GM12878 (cell line): ENCODE measurements around the gene TUBB3. TPM values are rescaled to one million over a fixed set of nuclear protein-coding genes. Genes with fewer than 3 reads are reported as not detected.

Source experiments
- ATAC-seq: fragments of 200-7000 bp; cut with Tn5 transposase; 3 replicates; pipeline ENCODE4 v1.9.1; 2020; ENCODE audit warnings: mild to moderate bottlenecking, moderate library complexity
- BruUV-seq: library from RNA; stranded (reverse); fragments of 400-500 nt; replicated peaks from 2 replicates; lab custom pipeline; 2021; lab: Mats Ljungman, UMichigan
- CTCF ChIA-PET: fragments of 300-600 bp; sonication (Branson Sonifier 250); formaldehyde crosslinking; extraction: SDS; loops from one replicate; lab custom pipeline; 2021; ENCODE audit warnings: inconsistent platforms; lab: Yijun Ruan, JAX
- POLR2A ChIA-PET: fragments of 350-600 bp; formaldehyde crosslinking; extraction: SDS; loops from one replicate; lab custom pipeline; 2021; ENCODE audit warnings: inconsistent platforms; lab: Charles Lee
- RAD21 ChIA-PET: fragments of 300-600 bp; sonication (Branson Sonifier 250); formaldehyde crosslinking; loops from one replicate; lab custom pipeline; 2023; ENCODE audit warnings: antibody characterized with exemption; ENCODE audit not compliant: unreplicated experiment; lab: Charles Lee
- SMC1A ChIA-PET: fragments of 300-600 bp; sonication (Branson Sonifier 250); formaldehyde crosslinking; loops from one replicate; lab custom pipeline; 2023; ENCODE audit not compliant: unreplicated experiment, uncharacterized antibody; lab: Charles Lee
- DNase-seq: peaks from one replicate; pipeline ENCODE4 v3.0.0-alpha.2; 2011; ENCODE audit warnings: low read depth, low spot score
- FAIRE-seq: peaks from 3 replicates; lab custom pipeline; 2011; peaks lifted over from hg19 to GRCh38; lab: Jason Lieb, UNC
- H2AFZ ChIP-seq: 2 replicates; pipeline ENCODE4 v1.6.0; 2011; ENCODE audit warnings: low read depth, low read length, control low read depth; ENCODE audit not compliant: control insufficient read depth
- H3K27ac ChIP-seq: 2 replicates; pipeline ENCODE4 v1.5.1; 2011; ENCODE audit warnings: control low read depth; ENCODE audit not compliant: control insufficient read depth, insufficient read depth
- H3K27me3 ChIP-seq, 2 experiments: replicated peaks in 1 of 2; 2 replicates each; pipeline versions ENCODE4 v1.6.0 to v1.6.1; 2011; ENCODE audit warnings: low read length in 1 of 2; ENCODE audit not compliant: control insufficient read depth in 2 of 2, insufficient read depth in 2 of 2
- H3K36me3 ChIP-seq, 2 experiments: 2 replicates each; pipeline ENCODE4 v1.5.1; 2011; ENCODE audit warnings: low read length in 1 of 2; ENCODE audit not compliant: control insufficient read depth in 2 of 2, insufficient read depth in 2 of 2
- H3K4me1 ChIP-seq: 2 replicates; pipeline ENCODE4 v1.6.1; 2011; ENCODE audit warnings: mild to moderate bottlenecking, low read length, moderate library complexity, mixed read lengths; ENCODE audit not compliant: control insufficient read depth, insufficient read depth
- H3K4me2 ChIP-seq: 2 replicates; pipeline ENCODE4 v1.6.0; 2011; ENCODE audit warnings: control low read depth; ENCODE audit not compliant: control insufficient read depth, insufficient read depth
- H3K4me3 ChIP-seq: fragments of 200-600 bp; sonication (generic); 2 replicates; pipeline ENCODE4 v1.5.1; 2016
- H3K79me2 ChIP-seq: 2 replicates; pipeline ENCODE4 v1.6.0; 2011; ENCODE audit warnings: low read length; ENCODE audit not compliant: control insufficient read depth, insufficient read depth
- H3K9ac ChIP-seq: 2 replicates; pipeline ENCODE4 v1.8.0; 2011; ENCODE audit warnings: low read length, control low read depth, mixed read lengths; ENCODE audit not compliant: control insufficient read depth, insufficient read depth
- H3K9me3 ChIP-seq: replicated peaks from 3 replicates; pipeline ENCODE4 v1.5.1; 2011; ENCODE audit warnings: mild to moderate bottlenecking, low read length; ENCODE audit not compliant: control insufficient read depth, insufficient read depth
- H4K20me1 ChIP-seq: 2 replicates; pipeline ENCODE4 v1.6.0; 2011; ENCODE audit not compliant: control insufficient read depth, insufficient read depth
- ASH2L ChIP-seq: fragments of 300-600, 200-600 bp; sonication (generic); IDR thresholded peaks from 2 replicates; pipeline ENCODE4 v1.6.1; 2017; ENCODE audit warnings: low read depth, mild to moderate bottlenecking, borderline replicate concordance
- BACH1 ChIP-seq: fragments of 450-650 bp; IDR thresholded peaks from 2 replicates; pipeline ENCODE4 v1.6.1; 2017; ENCODE audit warnings: mild to moderate bottlenecking, borderline replicate concordance
- HDAC2 ChIP-seq: fragments of 200-600 bp; sonication (generic); IDR thresholded peaks from 2 replicates; pipeline ENCODE4 v1.6.1; 2017
- IKZF2 ChIP-seq, 2 experiments: fragments of 450-650 bp; IDR thresholded peaks; 2 replicates each; pipeline ENCODE4 v1.6.1; 2017; ENCODE audit warnings: mild to moderate bottlenecking in 2 of 2, moderate library complexity in 2 of 2
- JUND ChIP-seq: IDR thresholded peaks from 2 replicates; pipeline ENCODE4 v1.6.1; 2012; ENCODE audit warnings: low read depth, mild to moderate bottlenecking, low read length, improper control_type of control experiment, moderate library complexity
- MTA3 ChIP-seq: IDR thresholded peaks from 2 replicates; pipeline ENCODE4 v1.6.1; 2012; ENCODE audit warnings: low read length, inconsistent platforms, borderline replicate concordance
- POLR2AphosphoS5 ChIP-seq: IDR thresholded peaks from 2 replicates; pipeline ENCODE4 v1.6.1; 2011; ENCODE audit warnings: mild to moderate bottlenecking, low read length, inconsistent platforms
- SUZ12 ChIP-seq: fragments of 200-600 bp; sonication (generic); IDR thresholded peaks from one replicate; pipeline ENCODE4 v1.6.1; 2018; ENCODE audit warnings: antibody characterized with exemption, mild to moderate bottlenecking; ENCODE audit not compliant: unreplicated experiment
- TCF3 ChIP-seq: IDR thresholded peaks from 2 replicates; pipeline ENCODE4 v1.6.1; 2012; ENCODE audit warnings: low read depth, mild to moderate bottlenecking, low read length, borderline replicate concordance; ENCODE audit not compliant: insufficient read depth
- TCF7 ChIP-seq: IDR thresholded peaks from 2 replicates; pipeline ENCODE4 v1.6.1; 2014; ENCODE audit warnings: antibody characterized with exemption, borderline replicate concordance
- ZBED1 ChIP-seq: IDR thresholded peaks from 2 replicates; pipeline ENCODE4 v1.6.1; 2016; ENCODE audit warnings: borderline replicate concordance
- ZNF274 ChIP-seq: IDR thresholded peaks from one replicate; pipeline ENCODE4 v1.8.0; 2011; ENCODE audit not compliant: insufficient read length, insufficient read depth
- WGBS: methylation state at CpG from one replicate; pipeline ENCODE4 v1.1.6; 2016; ENCODE audit warnings: low lambda C conversion rate; ENCODE audit not compliant: insufficient replicate concordance, insufficient coverage; ENCODE audit errors: missing lambda C conversion rate; 5-methylcytosine and 5-hydroxymethylcytosine counted together
- in situ Hi-C: fragments of 300-500 bp; cut with MboI; formaldehyde crosslinking; loops from 9 replicates; pipeline ENCODE4 v1.14.3; 2018; ENCODE audit warnings: mixed read lengths
- intact Hi-C: fragments of 100-400 bp; cut with micrococcal nuclease; formaldehyde crosslinking; loops from one replicate; pipeline ENCODE4 v1.14.2; 2022; ENCODE audit not compliant: unreplicated experiment
- polyA plus RNA-seq, 11 experiments: library from polyadenylated mRNA; depleted of rRNA in 4 of 11; unstranded in 6 of 11; stranded (reverse) in 5 of 11; fragments of >200 nt; fragmentation: Nextera tagmentation in 4 of 11; fragmentation: Illumina TruSeq in 1 of 11; extraction: Ambion mirVana in 4 of 11; extraction: Trizol in 1 of 11; gene quantifications; 1 replicate in 1 of 11; 2 replicates in 10 of 11; pipeline versions ENCODE4 v1.2.1 to v1.2.3, GENCODE V29; 2011 to 2016; ENCODE audit warnings: inconsistent platforms in 2 of 11, missing spikeins in 2 of 11, low read depth in 1 of 11
- total RNA-seq, 4 experiments: library from RNA; depleted of rRNA in 3 of 4; stranded (reverse); fragments of >200 nt in 3 of 4; fragmentation: Illumina TruSeq in 1 of 4; extraction: Trizol in 1 of 4; gene quantifications; 2 replicates each; pipeline versions ENCODE4 v1.2.1 to v1.2.3, GENCODE V29; 2013 to 2021
- TF ChIP-seq, protein P1 (sequence below): IDR thresholded peaks from 2 replicates; pipeline ENCODE4 v1.6.1; 2012; ENCODE audit warnings: low read length, inconsistent platforms
- TF ChIP-seq, protein P2 (sequence below): IDR thresholded peaks from 2 replicates; pipeline ENCODE4 v1.6.1; 2012; ENCODE audit warnings: mild to moderate bottlenecking, low read depth, low read length
- TF ChIP-seq, protein P3 (sequence below): fragments of 450-650 bp; formaldehyde crosslinking; IDR thresholded peaks from 2 replicates; pipeline ENCODE4 v1.4.0; 2022; ENCODE audit warnings: mild to moderate bottlenecking, moderate library complexity
- TF ChIP-seq, protein P4 (sequence below): IDR thresholded peaks from 2 replicates; pipeline ENCODE4 v1.6.1; 2011; ENCODE audit warnings: low read depth, low read length, improper control_type of control experiment, borderline replicate concordance

The TUBB3 gene
- total and polyA plus RNA-seq, 10 of the 15 experiments (the other 5 are each of a cell fraction or from before 2014, with no cell fraction given) = 0.09 to 2.5 (median 0.58) TPM; not detected in 1

DNA sequence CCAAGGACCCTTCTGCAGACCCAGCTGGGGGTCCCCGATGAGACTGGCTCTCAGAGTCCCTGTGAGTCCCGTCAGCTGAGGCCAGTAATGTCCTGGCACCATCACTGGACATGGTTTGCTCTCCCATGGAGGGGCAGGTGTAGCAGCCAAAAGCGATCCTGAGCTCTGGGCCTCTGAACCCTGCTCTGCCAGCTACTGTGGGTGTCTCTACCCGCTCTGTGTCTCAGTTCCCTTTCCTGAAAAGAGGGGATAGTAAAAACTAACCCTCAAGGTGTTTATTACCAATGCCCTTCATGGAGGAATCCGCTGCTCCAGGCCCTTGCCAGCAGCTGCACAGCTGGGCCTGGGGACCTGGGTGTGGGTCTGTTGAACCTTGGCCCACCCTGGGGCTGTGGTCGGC, 8.8 kb downstream of the TUBB3 start:
- CTCF ChIA-PET = no interaction called here
- H3K27ac ChIP-seq = no peak overlapping the region
- no peaks in the 10 kb centered on the region for H3K36me3 ChIP-seq
- no peak overlapping the region for H3K4me3 ChIP-seq
- no peak overlapping the region for H3K4me2 ChIP-seq
- H3K9me3 ChIP-seq = no peaks in the 10 kb centered on the region
- ATAC-seq (peak; percentile 63), FAIRE-seq (no peak), DNase-seq (no peak)
- POLR2A ChIA-PET = no interaction called here
- no peaks in the 10 kb centered on the region for H3K4me1 ChIP-seq
- no peaks in the 10 kb centered on the region for H3K79me2 ChIP-seq
- WGBS = 24% methylated on average over 6 of the region's 6 CpGs
- no peaks in the 10 kb centered on the region for H4K20me1 ChIP-seq
- in situ Hi-C loops = no loop called here
- intact Hi-C loops = no loop called here
- SMC1A ChIA-PET = no interaction called here
- no peaks in the 10 kb centered on the region; a peak in 1 of 4 replicates for H3K27me3 ChIP-seq
- no TSS peak for BruUV-seq
- H3K9ac ChIP-seq = no peak overlapping the region
- H2AFZ ChIP-seq = no peak overlapping the region
- RAD21 ChIA-PET = no interaction called here
- TF ChIP-seq POLR2AphosphoS5 = no peak
- no peak for TF ChIP-seq SUZ12
- no peak for TF ChIP-seq IKZF2 (IDR thresholded peaks at IDR 0.05)
- TF ChIP-seq HDAC2 = no peak
- no peak for TF ChIP-seq TCF3
- TF ChIP-seq ASH2L = no peak
- TF ChIP-seq ZBED1 = no peak
- TF ChIP-seq, protein P1, sequence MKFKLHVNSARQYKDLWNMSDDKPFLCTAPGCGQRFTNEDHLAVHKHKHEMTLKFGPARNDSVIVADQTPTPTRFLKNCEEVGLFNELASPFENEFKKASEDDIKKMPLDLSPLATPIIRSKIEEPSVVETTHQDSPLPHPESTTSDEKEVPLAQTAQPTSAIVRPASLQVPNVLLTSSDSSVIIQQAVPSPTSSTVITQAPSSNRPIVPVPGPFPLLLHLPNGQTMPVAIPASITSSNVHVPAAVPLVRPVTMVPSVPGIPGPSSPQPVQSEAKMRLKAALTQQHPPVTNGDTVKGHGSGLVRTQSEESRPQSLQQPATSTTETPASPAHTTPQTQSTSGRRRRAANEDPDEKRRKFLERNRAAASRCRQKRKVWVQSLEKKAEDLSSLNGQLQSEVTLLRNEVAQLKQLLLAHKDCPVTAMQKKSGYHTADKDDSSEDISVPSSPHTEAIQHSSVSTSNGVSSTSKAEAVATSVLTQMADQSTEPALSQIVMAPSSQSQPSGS = no peak
- TF ChIP-seq, protein P2, sequence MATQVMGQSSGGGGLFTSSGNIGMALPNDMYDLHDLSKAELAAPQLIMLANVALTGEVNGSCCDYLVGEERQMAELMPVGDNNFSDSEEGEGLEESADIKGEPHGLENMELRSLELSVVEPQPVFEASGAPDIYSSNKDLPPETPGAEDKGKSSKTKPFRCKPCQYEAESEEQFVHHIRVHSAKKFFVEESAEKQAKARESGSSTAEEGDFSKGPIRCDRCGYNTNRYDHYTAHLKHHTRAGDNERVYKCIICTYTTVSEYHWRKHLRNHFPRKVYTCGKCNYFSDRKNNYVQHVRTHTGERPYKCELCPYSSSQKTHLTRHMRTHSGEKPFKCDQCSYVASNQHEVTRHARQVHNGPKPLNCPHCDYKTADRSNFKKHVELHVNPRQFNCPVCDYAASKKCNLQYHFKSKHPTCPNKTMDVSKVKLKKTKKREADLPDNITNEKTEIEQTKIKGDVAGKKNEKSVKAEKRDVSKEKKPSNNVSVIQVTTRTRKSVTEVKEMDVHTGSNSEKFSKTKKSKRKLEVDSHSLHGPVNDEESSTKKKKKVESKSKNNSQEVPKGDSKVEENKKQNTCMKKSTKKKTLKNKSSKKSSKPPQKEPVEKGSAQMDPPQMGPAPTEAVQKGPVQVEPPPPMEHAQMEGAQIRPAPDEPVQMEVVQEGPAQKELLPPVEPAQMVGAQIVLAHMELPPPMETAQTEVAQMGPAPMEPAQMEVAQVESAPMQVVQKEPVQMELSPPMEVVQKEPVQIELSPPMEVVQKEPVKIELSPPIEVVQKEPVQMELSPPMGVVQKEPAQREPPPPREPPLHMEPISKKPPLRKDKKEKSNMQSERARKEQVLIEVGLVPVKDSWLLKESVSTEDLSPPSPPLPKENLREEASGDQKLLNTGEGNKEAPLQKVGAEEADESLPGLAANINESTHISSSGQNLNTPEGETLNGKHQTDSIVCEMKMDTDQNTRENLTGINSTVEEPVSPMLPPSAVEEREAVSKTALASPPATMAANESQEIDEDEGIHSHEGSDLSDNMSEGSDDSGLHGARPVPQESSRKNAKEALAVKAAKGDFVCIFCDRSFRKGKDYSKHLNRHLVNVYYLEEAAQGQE = no peak
- no peak for TF ChIP-seq MTA3
- no peak for TF ChIP-seq JUND
- TF ChIP-seq, protein P3, sequence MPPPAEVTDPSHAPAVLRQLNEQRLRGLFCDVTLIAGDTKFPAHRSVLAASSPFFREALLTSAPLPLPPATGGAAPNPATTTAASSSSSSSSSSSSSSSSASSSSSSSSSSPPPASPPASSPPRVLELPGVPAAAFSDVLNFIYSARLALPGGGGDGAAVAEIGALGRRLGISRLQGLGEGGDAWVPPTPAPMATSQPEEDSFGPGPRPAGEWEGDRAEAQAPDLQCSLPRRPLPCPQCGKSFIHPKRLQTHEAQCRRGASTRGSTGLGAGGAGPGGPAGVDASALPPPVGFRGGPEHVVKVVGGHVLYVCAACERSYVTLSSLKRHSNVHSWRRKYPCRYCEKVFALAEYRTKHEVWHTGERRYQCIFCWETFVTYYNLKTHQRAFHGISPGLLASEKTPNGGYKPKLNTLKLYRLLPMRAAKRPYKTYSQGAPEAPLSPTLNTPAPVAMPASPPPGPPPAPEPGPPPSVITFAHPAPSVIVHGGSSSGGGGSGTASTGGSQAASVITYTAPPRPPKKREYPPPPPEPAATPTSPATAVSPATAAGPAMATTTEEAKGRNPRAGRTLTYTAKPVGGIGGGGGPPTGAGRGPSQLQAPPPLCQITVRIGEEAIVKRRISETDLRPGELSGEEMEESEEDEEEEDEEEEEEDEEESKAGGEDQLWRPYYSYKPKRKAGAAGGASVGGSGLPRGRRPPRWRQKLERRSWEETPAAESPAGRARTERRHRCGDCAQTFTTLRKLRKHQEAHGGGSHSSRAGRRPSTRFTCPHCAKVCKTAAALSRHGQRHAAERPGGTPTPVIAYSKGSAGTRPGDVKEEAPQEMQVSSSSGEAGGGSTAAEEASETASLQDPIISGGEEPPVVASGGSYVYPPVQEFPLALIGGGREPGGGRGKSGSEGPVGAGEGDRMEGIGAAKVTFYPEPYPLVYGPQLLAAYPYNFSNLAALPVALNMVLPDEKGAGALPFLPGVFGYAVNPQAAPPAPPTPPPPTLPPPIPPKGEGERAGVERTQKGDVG (CRISPR knock-in tag) = no peak
- no peak for TF ChIP-seq ZNF274
- no peak for TF ChIP-seq BACH1
- no peak for TF ChIP-seq TCF7
- TF ChIP-seq, protein P4, sequence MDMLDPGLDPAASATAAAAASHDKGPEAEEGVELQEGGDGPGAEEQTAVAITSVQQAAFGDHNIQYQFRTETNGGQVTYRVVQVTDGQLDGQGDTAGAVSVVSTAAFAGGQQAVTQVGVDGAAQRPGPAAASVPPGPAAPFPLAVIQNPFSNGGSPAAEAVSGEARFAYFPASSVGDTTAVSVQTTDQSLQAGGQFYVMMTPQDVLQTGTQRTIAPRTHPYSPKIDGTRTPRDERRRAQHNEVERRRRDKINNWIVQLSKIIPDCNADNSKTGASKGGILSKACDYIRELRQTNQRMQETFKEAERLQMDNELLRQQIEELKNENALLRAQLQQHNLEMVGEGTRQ = no peak
